IPS DF 6.9 (cell line): ENCODE data around the gene NRCAM.

Experiments used
- DNase-seq: peaks from one replicate; pipeline ENCODE4 v3.0.0-alpha.2; 2013; ENCODE audit warnings: low read depth, low spot score
- H3K27ac ChIP-seq: one replicate; pipeline ENCODE4 v1.5.1; 2013; ENCODE audit warnings: low read length, control low read depth
- H3K27me3 ChIP-seq: 2 replicates; pipeline ENCODE4 v1.6.1; 2013; ENCODE audit warnings: mild to moderate bottlenecking, low read length; ENCODE audit not compliant: control insufficient read depth, insufficient read depth
- H3K36me3 ChIP-seq: 2 replicates; pipeline ENCODE4 v1.6.1; 2013; ENCODE audit warnings: low read length; ENCODE audit not compliant: control insufficient read depth, insufficient read depth
- H3K4me1 ChIP-seq: 2 replicates; pipeline ENCODE4 v1.6.1; 2013; ENCODE audit warnings: low read length; ENCODE audit not compliant: control insufficient read depth, insufficient read depth
- H3K4me3 ChIP-seq: 2 replicates; pipeline ENCODE4 v1.5.1; 2013; ENCODE audit warnings: mild to moderate bottlenecking, low read length
- H3K9me3 ChIP-seq: 2 replicates; pipeline ENCODE4 v1.6.1; 2013; ENCODE audit warnings: low read length, inconsistent platforms; ENCODE audit not compliant: control insufficient read depth, insufficient read depth
- WGBS: extraction: QIAGEN DNeasy Blood & Tissue Kit; methylation state at CpG from one replicate; pipeline ENCODE4 v1.1.7; 2013; ENCODE audit warnings: mixed read lengths, missing lambda C conversion rate; ENCODE audit not compliant: insufficient read length, insufficient coverage; 5-methylcytosine and 5-hydroxymethylcytosine counted together

Gene NRCAM

GRCh38 chr7:108296911-108297310 is 159.3 kb downstream of the NRCAM start:
- no CpG with 5 or more reads among the region's 3 CpGs for WGBS
- no peak for DNase-seq
- Histone ChIP-seq H3K27me3 (no peaks in the 10 kb centered on the region), H3K36me3 (no peaks in the 10 kb centered on the region), H3K4me3 (no peak overlapping the region), H3K4me1 (no peaks in the 10 kb centered on the region), H3K27ac (no peak overlapping the region), H3K9me3 (no peaks in the 10 kb centered on the region)

DNA sequence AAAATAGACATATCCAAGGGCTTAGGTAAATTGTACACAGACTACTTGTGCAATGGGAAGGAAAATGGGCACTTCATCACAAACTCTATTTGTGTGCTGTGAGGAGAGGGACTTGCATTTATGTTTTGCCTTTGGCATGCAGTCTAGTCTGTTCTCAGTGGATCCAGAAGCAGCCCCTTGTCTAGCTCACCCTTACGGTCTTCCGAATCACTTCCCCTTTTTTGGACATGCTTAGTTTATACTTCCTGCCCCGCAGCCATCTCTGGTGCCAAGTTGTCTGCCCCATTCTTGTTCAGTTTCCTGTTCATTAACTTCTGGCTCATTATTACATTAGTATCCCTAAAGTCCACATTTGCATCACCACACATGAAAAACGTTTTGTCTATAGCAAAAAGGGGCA is 161.6 kb downstream of the NRCAM start:
- Histone ChIP-seq H3K36me3 (no peaks in the 10 kb centered on the region), H3K27me3 (no peaks in the 10 kb centered on the region), H3K4me3 (no peak overlapping the region), H3K9me3 (no peaks in the 10 kb centered on the region), H3K4me1 (no peaks in the 10 kb centered on the region), H3K27ac (no peak overlapping the region)
- no peak for DNase-seq
- no CpG with 5 or more reads among the region's 4 CpGs for WGBS

DNA sequence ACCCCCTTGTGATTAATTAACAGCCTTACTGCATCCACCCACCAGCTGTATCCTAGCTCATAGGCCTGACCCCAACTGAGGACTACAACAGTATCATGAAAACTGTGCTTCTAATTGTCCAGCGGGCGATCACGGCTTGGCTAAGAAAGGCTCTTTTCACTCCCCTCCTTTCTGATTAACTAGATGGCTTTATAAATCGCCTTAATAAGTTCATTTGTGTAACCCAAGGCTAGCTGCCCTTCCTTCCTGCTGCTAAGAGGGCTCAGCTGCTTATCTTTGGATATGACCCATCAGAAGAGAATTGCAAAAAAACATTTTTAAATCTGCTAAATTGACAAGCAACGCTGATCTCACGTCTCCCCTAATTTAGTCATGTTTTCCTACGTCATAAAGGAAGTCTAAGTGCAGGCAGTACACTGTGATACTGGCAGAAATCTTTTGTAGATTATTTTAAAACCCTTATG is 163.1 kb downstream of the NRCAM start:
- H3K36me3 ChIP-seq = no peaks in the 10 kb centered on the region
- no peaks in the 10 kb centered on the region for H3K4me1 ChIP-seq
- H3K27me3 ChIP-seq = no peaks in the 10 kb centered on the region
- no peak for DNase-seq
- H3K27ac ChIP-seq = no peak overlapping the region
- H3K9me3 ChIP-seq = no peaks in the 10 kb centered on the region
- H3K4me3 ChIP-seq = no peak overlapping the region
- WGBS = no CpG with 5 or more reads among the region's 7 CpGs

DNA sequence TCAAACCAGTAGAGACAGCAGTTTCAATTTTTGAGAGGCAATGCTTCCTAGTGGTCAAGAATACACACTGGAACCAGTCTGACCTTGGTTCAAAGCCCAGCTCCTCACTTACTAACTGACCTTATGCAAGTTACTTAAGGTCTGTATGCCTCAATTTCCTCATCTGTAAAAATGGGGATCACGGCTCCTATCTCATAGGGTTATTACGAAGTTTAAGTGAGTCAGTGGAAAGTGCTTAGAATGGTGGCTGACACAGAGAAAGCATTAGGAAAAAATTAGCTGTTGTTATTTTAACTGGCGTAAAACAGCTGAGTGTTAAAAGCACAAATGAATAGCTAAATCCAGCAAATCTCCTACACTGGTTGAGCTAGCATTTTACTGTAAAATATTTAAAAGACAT is 163.7 kb downstream of the NRCAM start:
- no peak overlapping the region for H3K27ac ChIP-seq
- H3K9me3 ChIP-seq = no peaks in the 10 kb centered on the region
- no CpG with 5 or more reads among the region's 3 CpGs for WGBS
- no peak overlapping the region for H3K4me3 ChIP-seq
- H3K27me3 ChIP-seq = no peaks in the 10 kb centered on the region
- H3K36me3 ChIP-seq = no peaks in the 10 kb centered on the region
- DNase-seq = no peak
- H3K4me1 ChIP-seq = no peaks in the 10 kb centered on the region

- no peak overlapping the region for H3K4me3 ChIP-seq
- no peaks in the 10 kb centered on the region for H3K9me3 ChIP-seq
- DNase-seq = no peak
- H3K27ac ChIP-seq = no peak overlapping the region
- H3K4me1 ChIP-seq = no peaks in the 10 kb centered on the region
- H3K36me3 ChIP-seq = no peaks in the 10 kb centered on the region
- no CpG with 5 or more reads among the region's 5 CpGs for WGBS
- no peaks in the 10 kb centered on the region for H3K27me3 ChIP-seq
These were observed 164.3 kb downstream of the NRCAM start for GRCh38 chr7:108291791-108292440.

DNA sequence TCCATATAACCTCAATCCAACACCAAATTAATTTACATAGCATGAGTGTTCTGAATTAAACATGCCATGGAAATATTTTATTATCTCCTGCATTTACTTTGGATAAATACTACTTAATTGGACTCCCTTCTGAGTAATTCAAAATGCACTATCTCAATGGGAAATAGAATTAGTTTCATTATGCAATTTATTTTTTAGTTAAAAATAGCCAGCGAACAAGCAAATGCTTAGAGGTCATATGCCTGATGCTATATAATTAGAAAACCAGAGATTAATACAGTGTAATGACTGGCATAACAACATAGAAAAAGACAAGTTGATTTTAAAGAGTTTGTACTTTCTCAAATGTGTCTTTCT is 165.1 kb downstream of the NRCAM start:
- H3K27ac ChIP-seq = no peak overlapping the region
- H3K27me3 ChIP-seq = no peaks in the 10 kb centered on the region
- no peaks in the 10 kb centered on the region for H3K4me1 ChIP-seq
- no peak for DNase-seq
- no peaks in the 10 kb centered on the region for H3K36me3 ChIP-seq
- H3K9me3 ChIP-seq = no peaks in the 10 kb centered on the region
- no CpG with 5 or more reads among the region's 1 CpG for WGBS
- H3K4me3 ChIP-seq = no peak overlapping the region

DNA sequence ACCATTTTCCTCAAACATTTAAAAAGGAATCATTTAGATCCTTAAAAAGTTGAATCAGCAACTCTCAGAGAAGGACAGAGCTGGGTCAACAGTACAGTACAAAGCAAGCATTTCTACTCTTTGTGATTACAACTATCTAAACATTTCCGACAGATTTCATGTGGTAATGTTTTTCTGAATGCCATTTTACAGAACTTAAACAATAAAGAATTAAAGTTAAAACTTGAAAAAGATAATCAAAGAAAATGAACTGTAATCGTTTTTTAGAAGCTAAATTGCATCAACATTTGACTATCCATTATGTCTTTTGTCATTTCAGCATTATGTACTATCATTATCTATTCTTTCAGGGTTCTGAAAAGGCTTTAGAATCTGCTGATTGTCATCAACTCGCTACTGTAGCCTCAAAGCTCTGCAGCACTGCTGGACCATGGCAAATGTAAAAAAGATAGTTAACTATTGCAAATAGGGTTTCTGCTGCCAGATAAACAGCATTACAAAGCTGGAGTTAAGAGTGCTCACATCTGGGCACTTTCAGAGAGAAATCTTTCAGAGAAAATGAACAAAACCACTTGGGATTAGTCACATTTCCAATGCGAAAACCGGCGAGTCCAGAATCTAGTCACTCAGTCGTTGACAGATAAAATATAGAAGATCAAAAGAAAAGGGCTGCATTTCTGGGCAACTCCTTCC is 165.6 kb downstream of the NRCAM start:
- WGBS = no CpG with 5 or more reads among the region's 7 CpGs
- H3K27ac ChIP-seq = no peak overlapping the region
- H3K27me3 ChIP-seq = no peaks in the 10 kb centered on the region
- H3K9me3 ChIP-seq = no peaks in the 10 kb centered on the region
- H3K36me3 ChIP-seq = no peaks in the 10 kb centered on the region
- H3K4me3 ChIP-seq = no peak overlapping the region
- DNase-seq = no peak
- H3K4me1 ChIP-seq = no peaks in the 10 kb centered on the region

- no CpG with 5 or more reads among the region's 1 CpG for WGBS
- H3K27ac ChIP-seq = no peak overlapping the region
- H3K36me3 ChIP-seq = no peaks in the 10 kb centered on the region
- DNase-seq = no peak
- no peaks in the 10 kb centered on the region for H3K4me1 ChIP-seq
- no peaks in the 10 kb centered on the region for H3K9me3 ChIP-seq
- no peaks in the 10 kb centered on the region for H3K27me3 ChIP-seq
- no peak overlapping the region for H3K4me3 ChIP-seq
These were observed 166.4 kb downstream of the NRCAM start for GRCh38 chr7:108289852-108290251.

DNA sequence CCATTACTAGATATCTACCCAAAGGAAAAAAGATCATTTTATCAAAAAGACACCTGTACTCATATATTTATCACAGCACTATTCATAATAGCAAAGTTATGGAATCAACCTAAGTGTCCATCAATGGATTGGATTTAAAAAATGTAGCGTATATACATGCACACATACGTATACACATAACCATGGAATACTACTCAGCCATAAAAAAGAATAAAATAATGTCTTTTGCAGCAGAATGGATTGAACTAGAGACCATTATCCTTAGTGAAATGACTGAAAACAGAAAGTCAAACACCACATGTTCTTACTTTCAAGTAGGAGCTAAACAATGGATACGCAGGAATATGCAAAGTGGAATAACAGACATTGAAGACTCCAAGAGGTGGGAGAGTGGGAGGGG is 168.4 kb downstream of the NRCAM start:
- H3K36me3 ChIP-seq = no peaks in the 10 kb centered on the region
- no CpG with 5 or more reads among the region's 3 CpGs for WGBS
- no peaks in the 10 kb centered on the region for H3K4me1 ChIP-seq
- H3K27ac ChIP-seq = no peak overlapping the region
- no peaks in the 10 kb centered on the region for H3K9me3 ChIP-seq
- H3K4me3 ChIP-seq = no peak overlapping the region
- DNase-seq = no peak
- no peaks in the 10 kb centered on the region for H3K27me3 ChIP-seq

- Histone ChIP-seq H3K27ac (no peak overlapping the region), H3K9me3 (no peaks in the 10 kb centered on the region), H3K4me3 (no peak overlapping the region), H3K4me1 (no peaks in the 10 kb centered on the region), H3K27me3 (no peaks in the 10 kb centered on the region), H3K36me3 (no peaks in the 10 kb centered on the region)
- no peak for DNase-seq
- WGBS = 98% methylated on average over 2 of the region's 9 CpGs
These were observed 169.8 kb downstream of the NRCAM start for GRCh38 chr7:108286290-108286904.
